ENCODE data around the gene NT5DC1. TPM values are rescaled to one million over a fixed set of nuclear protein-coding genes. Genes with fewer than 3 reads are reported as not detected.

Gene NT5DC1
- total RNA-seq, 1 donor: 7.8 TPM

- DNase-seq (ENCODE audit: low read depth): peak; percentile 5
- no peak overlapping the region for H3K4me3 ChIP-seq (ENCODE audit: low read depth, low read length)
- no peak for TF ChIP-seq CTCF (IDR thresholded peaks at IDR 0.05; ENCODE audit: insufficient read depth, low read depth, low read length)
Observed at GRCh38 chr6:116159782-116160524, 59.3 kb downstream of the NT5DC1 start.

GRCh38 chr6:116165596-116165995, 64.9 kb downstream of the NT5DC1 start:
- H3K4me3 ChIP-seq (ENCODE audit: low read depth, low read length): no peak overlapping the region
- TF ChIP-seq CTCF (IDR thresholded peaks at IDR 0.05; ENCODE audit: insufficient read depth, low read depth, low read length): no peak
- DNase-seq (ENCODE audit: low read depth): no peak

GRCh38 chr6:116166369-116166768, 65.7 kb downstream of the NT5DC1 start:
- H3K4me3 ChIP-seq (ENCODE audit: low read depth, low read length): no peak overlapping the region
- DNase-seq (ENCODE audit: low read depth): no peak
- TF ChIP-seq CTCF (IDR thresholded peaks at IDR 0.05; ENCODE audit: insufficient read depth, low read depth, low read length): no peak

GRCh38 chr6:116168148-116168547, 67.5 kb downstream of the NT5DC1 start:
- H3K4me3 ChIP-seq (ENCODE audit: low read depth, low read length): no peak overlapping the region
- no peak for TF ChIP-seq CTCF (IDR thresholded peaks at IDR 0.05; ENCODE audit: insufficient read depth, low read depth, low read length)
- no peak for DNase-seq (ENCODE audit: low read depth)

GRCh38 chr6:116169880-116170279, 69.2 kb downstream of the NT5DC1 start:
- no peak for DNase-seq (ENCODE audit: low read depth)
- H3K4me3 ChIP-seq (ENCODE audit: low read depth, low read length): no peak overlapping the region
- no peak for TF ChIP-seq CTCF (IDR thresholded peaks at IDR 0.05; ENCODE audit: insufficient read depth, low read depth, low read length)

GRCh38 chr6:116170358-116171057, 69.9 kb downstream of the NT5DC1 start:
- no peak for DNase-seq (ENCODE audit: low read depth)
- no peak for TF ChIP-seq CTCF (IDR thresholded peaks at IDR 0.05; ENCODE audit: insufficient read depth, low read depth, low read length)
- H3K4me3 ChIP-seq (ENCODE audit: low read depth, low read length): no peak overlapping the region
